Sciatic nerve (tissue), 2 donors: ENCODE measurements around the gene ERCC2. TPM values are rescaled to one million over a fixed set of nuclear protein-coding genes. Genes with fewer than 3 reads are reported as not detected.
A peak's percentile ranks its signal among the peaks of the same experiment; 100 is the strongest.
"Not testable (repeated sequence)": the region's sequence is repeated elsewhere in the genome, so short reads cannot be mapped to it uniquely, and the experiment has no call there.

Experiments
- ATAC-seq: fragments of 200-7000 bp; cut with Tn5 transposase; one replicate; pipeline ENCODE4 v1.9.1; 2020; ENCODE audit warnings: mild to moderate bottlenecking, moderate library complexity
- DNase-seq: peaks from one replicate; pipeline ENCODE4 v3.0.0-alpha.2; 2020; ENCODE audit warnings: low spot score
- intact Hi-C: fragments of 100-400 bp; cut with DNase I; formaldehyde crosslinking; loops from one replicate; pipeline ENCODE4 v1.14.2; 2022
- total RNA-seq: library from RNA; stranded (reverse); fragmentation: NEBNext Ultra II Directional; extraction: Animal tissue kit (Norgen Biotek cat#: 25700); gene quantifications from one replicate; pipeline ENCODE4 v1.2.1, GENCODE V29; 2021
- donor health status: DM: no; HTN: no; CAD: no.
- donor health status: DM: no; HTN: no; CAD: no.

ERCC2 gene
- total RNA-seq, 1 donor from 2014 or later, result 17.7 TPM

GRCh38 chr19:45344621-45345505 lies 25.5 kb downstream of the ERCC2 start:
- DNase-seq (no peak), ATAC-seq (no peak)
- intact Hi-C loops, result no loop called here

GRCh38 chr19:45342911-45343310 lies 27.5 kb downstream of the ERCC2 start:
- no peak for ATAC-seq

GRCh38 chr19:45340899-45341453 lies 29.4 kb downstream of the ERCC2 start:
- DNase-seq (no peak), ATAC-seq (no peak)
- intact Hi-C loops, result no loop called here

More at GRCh38 chr19:45342911-45343310, 27.5 kb downstream of the ERCC2 start:
- intact Hi-C loops, result no loop called here
- DNase-seq, result no peak

GRCh38 chr19:45340232-45340898 lies 30.0 kb downstream of the ERCC2 start, which contains the start of gene KLC3:
KLC3 (plus strand) TSS chr19:45340750; CDS start chr19:45345542, 4,792 bp downstream.
- DNase-seq (no peak), ATAC-seq (no peak)
- intact Hi-C loops, result no loop called here

- intact Hi-C loops, result loop anchor here (10.0 kb wide), 1 partner anchor 155 kb away; no protein-coding TSS in a partner anchor
- no peak for DNase-seq
- ATAC-seq, result no peak
Observed at GRCh38 chr19:45339629-45340028, 30.7 kb downstream of the ERCC2 start.

GRCh38 chr19:45336696-45337251 lies 33.6 kb downstream of the ERCC2 start:
- no peak for DNase-seq
- ATAC-seq, result no peak
- intact Hi-C loops, result loop anchor here (10.0 kb wide), 1 partner anchor 152 kb away; no protein-coding TSS in a partner anchor

- intact Hi-C loops, result loop anchor here (10.0 kb wide), 1 partner anchor 150 kb away; no protein-coding TSS in a partner anchor
- not testable (repeated sequence) for ATAC-seq, DNase-seq
Observed at GRCh38 chr19:45334881-45335280, 35.5 kb downstream of the ERCC2 start.

- ATAC-seq, result no peak
- intact Hi-C loops, result loop anchor here (10.0 kb wide), 1 partner anchor 149 kb away; no protein-coding TSS in a partner anchor
Observed at GRCh38 chr19:45333609-45334303, 36.6 kb downstream of the ERCC2 start.

GRCh38 chr19:45331411-45331810 lies 39.0 kb downstream of the ERCC2 start:
- DNase-seq, result no peak
- intact Hi-C loops, result loop anchor here (10.0 kb wide), 1 partner anchor 147 kb away; no protein-coding TSS in a partner anchor

More at GRCh38 chr19:45333609-45334303, 36.6 kb downstream of the ERCC2 start:
- no peak for DNase-seq

GRCh38 chr19:45327404-45328143 lies 42.8 kb downstream of the ERCC2 start:
- ATAC-seq, result no peak
- DNase-seq, result no peak
- intact Hi-C loops, result no loop called here

More at GRCh38 chr19:45331411-45331810, 39.0 kb downstream of the ERCC2 start:
- no peak for ATAC-seq

- DNase-seq (no peak), ATAC-seq (no peak)
- intact Hi-C loops, result no loop called here
Observed at GRCh38 chr19:45324349-45324907, 45.9 kb downstream of the ERCC2 start.

GRCh38 chr19:45323671-45324081 lies 46.7 kb downstream of the ERCC2 start:
- intact Hi-C loops, result no loop called here
- DNase-seq (no peak), ATAC-seq (no peak)

GRCh38 chr19:45322744-45323281 lies 47.6 kb downstream of the ERCC2 start, which contains the start of gene CKM:
CKM (minus strand) TSS chr19:45322875; CDS start chr19:45319713, 3,162 bp downstream.
- ATAC-seq (peak; percentile 21), DNase-seq (no peak)
- intact Hi-C loops, result no loop called here

GRCh38 chr19:45322311-45322710 lies 48.1 kb downstream of the ERCC2 start:
- DNase-seq, result no peak
- intact Hi-C loops, result no loop called here
- ATAC-seq, result no peak

- intact Hi-C loops, result no loop called here
- ATAC-seq, result no peak
- DNase-seq, result no peak
Observed at GRCh38 chr19:45321848-45322247, 48.5 kb downstream of the ERCC2 start.

- intact Hi-C loops, result no loop called here
- ATAC-seq (no peak), DNase-seq (no peak)
Observed at GRCh38 chr19:45320997-45321775, 49.2 kb downstream of the ERCC2 start.
